Sigmoid colon (tissue), 7 donors: ENCODE data around the gene LIME1. TPM values are rescaled to one million over a fixed set of nuclear protein-coding genes. Genes with fewer than 3 reads are reported as not detected.

Experiments
- DNase-seq: peaks from one replicate; pipeline ENCODE4 v3.0.0-alpha.2; 2019
- H3K27ac ChIP-seq, 4 donors: fragments of 200-600 bp; sonication (generic); one replicate each; pipeline ENCODE4 v1.5.1; 2016 to 2019; ENCODE audit warnings: mild to moderate bottlenecking in 1 of 4
- H3K27me3 ChIP-seq, 3 donors: fragments of 200-600 bp; sonication (generic); one replicate each; pipeline ENCODE4 v1.5.1; 2019; ENCODE audit warnings: mild to moderate bottlenecking in 1 of 3
- H3K36me3 ChIP-seq, 4 donors: fragments of 200-600 bp; sonication (generic); one replicate each; pipeline ENCODE4 v1.5.1; 2016 to 2019
- H3K4me1 ChIP-seq, 4 donors: fragments of 200-600 bp; sonication (generic); one replicate each; pipeline ENCODE4 v1.5.1; 2017 to 2019
- H3K4me3 ChIP-seq, 4 donors: fragments of 200-600 bp; sonication (generic); one replicate each; pipeline ENCODE4 v1.5.1; 2017 to 2019; ENCODE audit warnings: mild to moderate bottlenecking in 2 of 4, moderate library complexity in 1 of 4
- H3K9me3 ChIP-seq, 4 donors: fragments of 200-600 bp in 3 of 4; sonication (generic) in 3 of 4; one replicate each; pipeline versions ENCODE4 v1.5.1 to v1.6.1; 2013 to 2019
- CTCF ChIP-seq, 4 experiments: fragments of 450-650 bp in 3 of 4; fragments of 200-600 bp in 1 of 4; IDR thresholded peaks; one replicate each; pipeline ENCODE4 v1.5.1; 2016 to 2019; ENCODE audit warnings: antibody characterized with exemption in 4 of 4, mild to moderate bottlenecking in 3 of 4, moderate library complexity in 2 of 4
- EP300 ChIP-seq, 4 donors: sonication (generic); formaldehyde crosslinking; IDR thresholded peaks; one replicate each; pipeline ENCODE4 v1.6.1; 2017; ENCODE audit warnings: antibody characterized with exemption in 4 of 4
- POLR2A ChIP-seq, 2 donors: fragments of 450-650 bp; IDR thresholded peaks; one replicate each; pipeline ENCODE4 v1.6.1; 2016; ENCODE audit warnings: antibody characterized with exemption in 2 of 2, mild to moderate bottlenecking in 2 of 2, moderate library complexity in 2 of 2
- POLR2AphosphoS5 ChIP-seq, 4 donors: sonication (generic); formaldehyde crosslinking; IDR thresholded peaks; one replicate each; pipeline ENCODE4 v1.6.1; 2017; ENCODE audit warnings: antibody characterized with exemption in 4 of 4
- WGBS, 2 donors: extraction: QIAGEN DNeasy Blood & Tissue Kit; methylation state at CpG; one replicate each; pipeline ENCODE4 v1.1.7; 2013; 5-methylcytosine and 5-hydroxymethylcytosine counted together
- intact Hi-C: fragments of 100-400 bp; cut with DNase I; formaldehyde crosslinking; loops from one replicate; pipeline ENCODE4 v1.15.1; 2023
- polyA plus RNA-seq, 3 donors: library from polyadenylated mRNA; stranded (reverse); fragments of 200-250 nt; gene quantifications; one replicate each; pipeline ENCODE4 v1.2.3, GENCODE V29; 2013
- total RNA-seq, 4 donors: library from RNA; depleted of rRNA; stranded (reverse); fragments of >200 nt; gene quantifications; one replicate each; pipeline ENCODE4 v1.1.0, GENCODE V29; 2016
- donor health status: healthy with polysubstance abuse.
- donor health status: Bipolar disorder and iron deficiency.
- donor health status: healthy.

The LIME1 gene
- total and polyA plus RNA-seq, 7 donors = 4.6 to 35.3 (median 6.4) TPM; not detected in 1

DNA sequence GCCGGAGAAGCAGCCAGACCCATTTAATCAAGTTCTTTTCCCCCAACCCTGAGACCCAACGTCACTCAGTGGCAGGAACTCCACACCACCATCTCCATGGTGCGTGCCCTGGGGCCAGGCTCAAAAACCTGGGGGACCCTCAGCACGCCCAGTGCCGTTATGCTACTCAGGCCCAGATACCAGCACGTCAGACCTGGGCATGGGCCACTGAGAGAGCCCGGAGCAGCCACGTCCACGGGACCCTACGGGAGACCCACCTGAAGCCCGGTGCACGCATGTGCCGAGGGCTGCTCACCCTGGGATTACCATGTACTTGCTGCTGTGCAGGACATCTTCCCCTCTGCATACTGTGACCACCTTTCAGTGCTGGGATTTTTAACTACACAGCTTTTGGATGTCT lies 16.9 kb downstream of the LIME1 start:
- H3K27ac ChIP-seq = no peak overlapping the region
- DNase-seq = no peak
- H3K27me3 ChIP-seq = no peaks in the 10 kb centered on the region
- WGBS, 2 donors = 91 to 95% methylated on average over 13 of the region's 13 CpGs
- H3K9me3 ChIP-seq = no peaks in the 10 kb centered on the region
- TF ChIP-seq CTCF (IDR thresholded peaks at IDR 0.05) (no peak), POLR2AphosphoS5 (IDR thresholded peaks at IDR 0.05) (no peak), POLR2A (IDR thresholded peaks at IDR 0.05) (no peak), EP300 (IDR thresholded peaks at IDR 0.05) (no peak)
- intact Hi-C loops = no loop called here
- no peaks in the 10 kb centered on the region for H3K36me3 ChIP-seq
- H3K4me1 ChIP-seq = no peaks in the 10 kb centered on the region
- H3K4me3 ChIP-seq = no peak overlapping the region

DNA sequence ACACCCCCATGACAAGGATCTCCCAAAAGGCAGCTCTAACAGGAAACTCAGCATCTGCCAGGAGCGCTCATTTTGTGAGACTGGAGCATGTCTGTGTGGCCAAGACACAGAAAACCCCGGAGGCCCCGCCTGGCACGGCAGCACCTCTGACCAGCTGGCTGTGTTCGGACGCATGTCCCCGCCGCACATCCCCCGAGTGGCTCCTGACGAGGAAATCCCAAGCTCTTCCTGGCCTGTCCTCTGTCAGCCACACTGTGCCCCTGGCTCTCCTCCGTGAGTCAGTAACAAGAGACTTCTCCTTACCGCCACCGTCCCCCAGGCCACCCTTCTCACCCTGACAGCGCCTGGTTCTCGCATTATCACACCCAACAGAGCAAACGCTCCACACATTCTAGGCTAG lies 17.5 kb downstream of the LIME1 start:
- H3K27me3 ChIP-seq = no peaks in the 10 kb centered on the region
- H3K27ac ChIP-seq = no peak overlapping the region
- intact Hi-C loops = no loop called here
- no peak overlapping the region for H3K4me3 ChIP-seq
- no peaks in the 10 kb centered on the region for H3K36me3 ChIP-seq
- TF ChIP-seq EP300 (IDR thresholded peaks at IDR 0.05) (no peak), CTCF (IDR thresholded peaks at IDR 0.05) (no peak), POLR2AphosphoS5 (IDR thresholded peaks at IDR 0.05) (no peak), POLR2A (IDR thresholded peaks at IDR 0.05) (no peak)
- H3K9me3 ChIP-seq = no peaks in the 10 kb centered on the region
- WGBS, 2 donors = 77 to 79% methylated on average over 16 of the region's 16 CpGs
- H3K4me1 ChIP-seq = no peaks in the 10 kb centered on the region
- DNase-seq = no peak

- Histone ChIP-seq H3K27ac (no peak overlapping the region), H3K9me3 (no peaks in the 10 kb centered on the region), H3K4me1 (no peaks in the 10 kb centered on the region), H3K36me3 (no peaks in the 10 kb centered on the region), H3K4me3 (no peak overlapping the region), H3K27me3 (no peaks in the 10 kb centered on the region)
- TF ChIP-seq POLR2A (IDR thresholded peaks at IDR 0.05) (no peak), CTCF (IDR thresholded peaks at IDR 0.05) (no peak), POLR2AphosphoS5 (IDR thresholded peaks at IDR 0.05) (no peak), EP300 (IDR thresholded peaks at IDR 0.05) (no peak)
- no peak for DNase-seq
- 79 to 87% methylated on average over 18 of the region's 18 CpGs for WGBS, 2 donors
- intact Hi-C loops = no loop called here
Measured at GRCh38 chr20:63755933-63756647, 19.6 kb downstream of the LIME1 start.

DNA sequence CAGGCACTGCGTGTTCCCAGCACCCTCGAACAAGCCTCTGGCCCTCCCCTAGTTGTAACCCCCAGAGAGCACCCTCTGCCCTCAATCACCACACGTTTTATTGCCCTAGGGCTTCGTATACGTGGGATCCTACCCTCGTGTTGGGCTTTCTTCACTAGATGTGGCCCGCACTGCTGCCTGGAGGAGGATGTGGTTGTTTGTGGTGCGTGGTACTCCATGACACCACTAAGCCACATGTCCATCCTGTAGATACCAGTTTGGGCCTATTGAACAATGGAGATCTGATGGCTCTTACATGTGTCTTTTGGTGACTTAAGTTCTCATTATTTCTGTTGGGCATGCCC lies 20.2 kb downstream of the LIME1 start:
- no peak overlapping the region for H3K4me3 ChIP-seq
- H3K27ac ChIP-seq = no peak overlapping the region
- no peaks in the 10 kb centered on the region for H3K4me1 ChIP-seq
- H3K27me3 ChIP-seq = no peaks in the 10 kb centered on the region
- no peaks in the 10 kb centered on the region for H3K9me3 ChIP-seq
- WGBS, 2 donors = 40 to 44% methylated on average over 8 of the region's 8 CpGs
- intact Hi-C loops = no loop called here
- no peaks in the 10 kb centered on the region for H3K36me3 ChIP-seq
- no peak for DNase-seq
- TF ChIP-seq EP300 (IDR thresholded peaks at IDR 0.05) = no peak
- no peak for TF ChIP-seq POLR2AphosphoS5 (IDR thresholded peaks at IDR 0.05)
- TF ChIP-seq CTCF (IDR thresholded peaks at IDR 0.05) = no peak
- no peak for TF ChIP-seq POLR2A (IDR thresholded peaks at IDR 0.05)

DNA sequence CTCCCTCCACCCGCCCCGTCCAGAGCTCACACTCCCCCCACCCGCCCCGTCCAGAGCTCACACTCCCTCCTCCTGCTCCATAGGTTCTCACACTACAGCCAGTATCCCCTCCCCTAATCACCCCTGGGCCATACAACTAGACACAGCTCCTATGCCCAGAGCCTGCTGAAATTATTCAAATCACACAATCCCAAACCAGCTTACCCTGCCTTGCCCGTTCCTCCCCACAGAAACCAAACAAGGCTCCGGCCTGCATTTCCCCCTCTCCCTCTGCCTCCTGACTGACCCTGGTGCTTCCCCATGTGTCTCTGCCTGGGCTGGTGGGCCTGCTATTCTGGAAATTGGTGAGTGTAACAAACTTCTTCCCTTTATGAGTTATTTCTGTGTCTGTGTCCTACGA lies 21.7 kb downstream of the LIME1 start:
- DNase-seq = no peak
- Histone ChIP-seq H3K27ac (no peak overlapping the region), H3K4me3 (no peak overlapping the region), H3K36me3 (no peaks in the 10 kb centered on the region), H3K27me3 (no peaks in the 10 kb centered on the region), H3K4me1 (no peaks in the 10 kb centered on the region), H3K9me3 (no peaks in the 10 kb centered on the region)
- intact Hi-C loops = no loop called here
- WGBS, 2 donors = 75 to 88% methylated on average over 7 of the region's 7 CpGs
- no peak for TF ChIP-seq POLR2A (IDR thresholded peaks at IDR 0.05)
- TF ChIP-seq CTCF (IDR thresholded peaks at IDR 0.05) = no peak
- TF ChIP-seq POLR2AphosphoS5 (IDR thresholded peaks at IDR 0.05) = no peak
- TF ChIP-seq EP300 (IDR thresholded peaks at IDR 0.05) = no peak
